ENCODE measurements around the gene HTR1E.
"Not testable (repeated sequence)": the region's sequence is repeated elsewhere in the genome, so short reads cannot be mapped to it uniquely, and the experiment has no call there.

Gene HTR1E

GRCh38 chr6:86937219-86938079 is at the start of gene HTR1E:
HTR1E (plus strand) TSS chr6:86937528; CDS start chr6:87015335, 77,807 bp downstream.
- DNase-seq, result no peak

GRCh38 chr6:86888301-86888700 is 49.0 kb upstream of the HTR1E start:
- no peak for DNase-seq

- DNase-seq, result not testable (repeated sequence)
Measured at GRCh38 chr6:86897265-86897664, 40.1 kb upstream of the HTR1E start.

- no peak for DNase-seq
Measured at GRCh38 chr6:86913795-86914194, 23.5 kb upstream of the HTR1E start.

GRCh38 chr6:86916393-86916792 is 20.9 kb upstream of the HTR1E start:
- DNase-seq, result no peak

- DNase-seq, result not testable (repeated sequence)
Measured at GRCh38 chr6:86927138-86927537, 10.2 kb upstream of the HTR1E start.

- not testable (repeated sequence) for DNase-seq
Measured at GRCh38 chr6:86927859-86928258, 9.5 kb upstream of the HTR1E start.

- no peak for DNase-seq
Measured at GRCh38 chr6:86934365-86934764, 3.0 kb upstream of the HTR1E start.

GRCh38 chr6:86936834-86937218 is 502 bp upstream of the HTR1E start:
- DNase-seq, result no peak

- no peak for DNase-seq
Measured at GRCh38 chr6:86938814-86939213, 1.5 kb downstream of the HTR1E start.

GRCh38 chr6:86941461-86941860 is 4.1 kb downstream of the HTR1E start:
- DNase-seq, result no peak

GRCh38 chr6:86942769-86943516 is 5.6 kb downstream of the HTR1E start:
- no peak for DNase-seq

- DNase-seq, result no peak
Measured at GRCh38 chr6:86943819-86944407, 6.6 kb downstream of the HTR1E start.

GRCh38 chr6:86949771-86950170 is 12.4 kb downstream of the HTR1E start:
- DNase-seq, result no peak

GRCh38 chr6:86952991-86953390 is 15.7 kb downstream of the HTR1E start:
- no peak for DNase-seq

- DNase-seq, result no peak
Measured at GRCh38 chr6:86959656-86960055, 22.3 kb downstream of the HTR1E start.

GRCh38 chr6:86961455-86962200 is 24.3 kb downstream of the HTR1E start:
- DNase-seq, result no peak

GRCh38 chr6:86963352-86963751 is 26.0 kb downstream of the HTR1E start:
- DNase-seq, result no peak

GRCh38 chr6:86964029-86964579 is 26.8 kb downstream of the HTR1E start:
- DNase-seq, result no peak

GRCh38 chr6:86966271-86966670 is 28.9 kb downstream of the HTR1E start:
- no peak for DNase-seq

GRCh38 chr6:86969573-86969972 is 32.2 kb downstream of the HTR1E start:
- DNase-seq, result no peak

GRCh38 chr6:86973088-86973487 is 35.8 kb downstream of the HTR1E start:
- no peak for DNase-seq

GRCh38 chr6:86978251-86978650 is 40.9 kb downstream of the HTR1E start:
- no peak for DNase-seq

Data from stimulated activated CD4-positive, alpha-beta T cell treated with anti-CD3 and anti-CD28 coated beads, Interleukin-4, amount 100 ng/mL, for 24 hours (primary cell).